ENCODE data around the gene SAV1.
A peak's percentile ranks its signal among the peaks of the same experiment; 100 is the strongest.
"Not testable (repeated sequence)": the region's sequence is repeated elsewhere in the genome, so short reads cannot be mapped to it uniquely, and the experiment has no call there.

SAV1 gene

DNA sequence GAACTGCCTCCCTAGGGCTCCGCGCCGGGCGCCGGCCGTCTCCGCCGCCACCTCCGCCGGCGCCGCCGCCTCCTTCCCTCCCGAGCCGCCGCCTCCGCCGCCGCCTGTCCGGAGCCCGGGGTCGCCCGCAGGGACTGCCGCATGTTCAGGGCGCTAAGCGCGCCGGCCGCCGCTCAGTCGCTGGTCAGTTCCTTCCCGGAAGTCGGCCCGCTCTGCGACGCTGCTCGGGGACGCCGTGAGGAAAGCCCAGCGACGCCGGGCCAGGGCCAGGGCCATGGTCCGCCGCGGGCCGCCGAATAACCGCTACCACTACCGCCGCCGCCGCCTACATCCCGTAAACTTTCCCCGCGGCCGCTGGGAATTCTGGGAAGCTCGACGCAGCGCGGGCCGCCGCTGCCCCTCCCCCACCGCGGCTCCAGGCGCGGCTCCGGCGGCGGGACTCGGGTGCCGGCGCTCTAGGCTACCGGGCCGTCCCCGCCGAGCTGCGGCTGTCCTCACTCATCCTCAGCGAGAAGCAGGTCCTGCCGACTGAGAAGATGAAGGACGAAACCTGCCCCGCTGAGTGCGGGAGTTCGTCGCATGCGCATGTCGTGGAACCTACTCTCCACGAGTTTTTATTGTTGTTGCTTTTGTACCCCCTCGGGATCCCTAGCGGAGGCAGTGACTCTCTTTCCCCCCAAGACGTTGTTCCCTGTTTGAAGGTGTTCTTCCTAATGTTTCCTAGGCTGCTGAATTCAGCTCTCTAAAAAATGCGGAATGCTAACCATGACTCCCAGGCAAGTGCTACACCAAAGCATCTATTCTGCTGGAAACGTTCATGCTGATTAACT, at the start of gene SAV1:
SAV1 (minus strand) TSS at position 311 of the 830 bp plus-strand sequence. CDS start 339 bp downstream, outside the sequence.
- DNase-seq, result peak; percentile 83

DNA sequence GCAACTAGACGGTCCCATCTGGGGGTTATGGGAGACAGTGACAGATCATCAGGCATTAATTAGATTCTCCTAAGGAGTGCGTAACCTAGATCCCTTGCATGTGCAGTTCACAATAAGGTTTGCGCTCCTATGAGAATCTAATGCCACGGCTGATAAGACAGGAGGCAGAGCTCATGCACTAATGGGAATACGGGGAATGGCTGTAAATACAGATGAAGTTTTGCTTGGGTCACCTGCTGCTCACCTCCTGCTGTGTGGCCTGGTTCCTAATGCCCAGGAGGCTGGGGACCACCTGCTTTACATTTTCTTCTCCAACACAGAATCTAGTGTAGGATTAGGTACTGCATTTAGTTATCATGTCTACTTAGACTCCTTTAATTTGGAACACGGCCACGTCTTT, 49.7 kb upstream of the SAV1 start:
- no peak for DNase-seq

DNA sequence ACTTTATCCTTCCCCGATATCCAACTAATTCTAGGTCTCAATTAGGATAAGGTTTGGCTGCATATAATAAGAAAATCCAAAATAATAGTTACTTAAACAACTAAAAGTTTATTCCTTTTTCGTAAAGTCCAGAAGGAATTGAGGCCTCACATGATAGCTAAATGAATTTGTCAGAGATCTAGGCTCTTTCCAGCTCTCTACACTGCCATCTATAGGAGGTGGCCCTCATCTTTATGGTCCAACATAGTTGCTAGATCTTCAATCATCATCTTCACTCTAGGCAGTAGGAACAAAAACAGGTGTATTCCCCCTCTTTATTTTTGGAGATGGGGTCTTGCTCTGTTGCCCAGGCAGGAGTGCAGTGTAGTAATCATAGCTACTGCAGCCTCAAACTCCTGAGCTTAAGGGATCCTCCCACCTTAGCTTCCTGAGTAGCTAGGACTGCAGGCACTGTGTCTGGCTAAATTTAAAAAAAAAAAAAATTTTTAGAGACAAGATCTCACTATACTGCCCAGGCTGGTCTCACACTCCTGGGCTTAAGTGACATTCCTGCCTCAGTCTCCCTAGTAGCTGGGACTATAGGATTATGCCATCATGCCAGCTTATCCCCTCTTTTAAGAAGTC, 46.5 kb upstream of the SAV1 start:
- DNase-seq, result peak; percentile 15

DNA sequence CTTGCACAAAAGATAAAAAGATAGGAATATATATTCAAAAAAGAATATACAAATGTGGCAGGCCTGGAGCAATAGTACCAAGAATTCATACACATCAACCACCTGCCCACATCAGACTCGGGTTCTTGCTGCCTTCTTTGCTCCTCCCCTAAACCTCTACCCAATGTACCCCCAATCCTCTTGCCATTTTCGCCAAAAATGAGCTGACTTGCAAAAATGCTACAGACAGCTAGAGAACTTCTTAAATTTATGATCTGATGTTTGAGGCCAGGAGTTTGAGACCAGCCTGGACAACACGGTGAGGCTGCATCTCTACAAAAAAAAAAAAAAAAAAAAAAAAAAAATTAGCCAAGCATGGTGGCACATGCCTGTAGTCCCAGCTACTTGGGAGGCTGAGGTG, 42.9 kb upstream of the SAV1 start:
- DNase-seq, result no peak

DNA sequence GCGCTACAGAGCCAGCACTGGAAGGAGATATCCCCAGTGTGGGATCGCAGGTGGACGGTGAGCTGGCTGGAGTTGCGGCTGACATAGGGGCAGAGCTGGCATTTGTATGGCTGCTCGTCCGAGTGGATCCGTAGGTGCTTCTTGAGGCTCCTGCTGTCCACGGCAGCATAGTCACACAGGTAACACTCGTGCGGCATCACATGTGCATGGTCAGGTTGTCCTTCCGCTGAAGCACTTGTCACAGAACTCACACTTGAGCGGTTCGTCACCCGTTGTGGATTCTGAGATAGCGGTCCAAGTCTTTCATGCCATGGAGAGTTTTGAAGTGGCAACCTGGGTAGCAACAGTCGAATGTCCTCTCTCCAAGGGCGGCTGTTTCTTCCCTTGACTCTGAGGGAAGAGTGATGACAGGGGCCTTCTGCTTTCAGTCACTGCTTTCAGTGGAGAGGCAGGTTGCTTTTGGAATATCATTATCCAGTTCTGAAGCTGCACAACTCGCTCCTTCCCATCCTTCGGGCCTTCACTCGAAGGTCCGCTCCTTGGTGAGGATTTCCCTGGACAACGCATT, 37.0 kb upstream of the SAV1 start:
- no peak for DNase-seq

DNA sequence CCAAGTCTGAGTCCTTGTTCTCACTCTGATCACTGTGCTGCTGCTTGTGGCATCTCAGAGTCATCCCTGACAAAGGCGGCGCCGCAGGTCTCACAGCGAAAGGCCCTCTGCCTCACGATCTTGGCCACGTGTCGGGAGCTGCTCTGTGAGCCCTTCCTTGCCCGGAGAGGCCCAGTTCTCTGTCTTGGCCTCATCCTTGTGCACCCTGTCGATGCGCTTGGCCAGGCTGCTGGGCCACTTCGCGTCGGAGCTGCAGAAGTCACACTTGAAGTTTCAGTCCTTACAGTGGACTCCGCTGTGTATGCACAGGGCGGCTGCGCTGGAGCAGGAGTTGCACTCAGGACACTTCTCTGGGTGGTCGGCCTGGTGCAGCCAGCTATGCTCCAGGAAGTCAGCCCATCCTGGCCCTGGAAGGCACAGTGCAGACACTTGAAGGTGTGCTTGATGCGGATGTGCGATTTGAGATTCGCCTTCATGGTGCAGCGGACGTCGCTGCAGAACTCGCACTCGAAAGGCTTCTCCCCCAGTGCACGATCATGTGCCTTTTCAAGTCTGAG, 36.4 kb upstream of the SAV1 start:
- no peak for DNase-seq

DNA sequence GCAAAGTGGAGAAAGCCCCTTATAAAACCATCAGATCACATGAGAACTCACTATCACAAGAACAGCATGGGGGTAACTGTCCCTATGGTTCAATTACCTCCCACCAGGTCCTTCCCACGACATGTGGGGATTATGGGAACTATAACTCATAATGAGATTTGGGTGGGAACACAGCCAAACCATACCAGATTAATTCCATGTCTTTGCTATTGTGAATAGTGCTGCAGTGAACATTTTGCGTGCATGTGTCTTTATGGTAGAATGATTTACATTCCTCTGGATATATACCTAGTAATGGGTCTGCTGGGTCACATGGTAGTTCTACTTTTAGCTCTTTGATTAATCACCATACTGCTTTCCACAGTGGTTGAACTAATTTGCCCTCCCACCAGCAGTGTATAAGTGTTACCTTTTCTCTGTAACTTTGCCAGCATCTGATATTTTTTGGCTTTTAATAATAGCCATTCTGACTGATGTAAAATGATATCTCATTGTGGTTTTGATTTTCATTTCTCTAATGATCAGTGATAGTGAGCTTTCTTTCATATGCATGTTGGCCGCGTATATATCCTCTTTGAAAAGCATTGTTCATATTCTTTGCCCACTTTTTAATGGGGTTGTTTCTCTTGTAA, 29.7 kb upstream of the SAV1 start:
- DNase-seq, result no peak

DNA sequence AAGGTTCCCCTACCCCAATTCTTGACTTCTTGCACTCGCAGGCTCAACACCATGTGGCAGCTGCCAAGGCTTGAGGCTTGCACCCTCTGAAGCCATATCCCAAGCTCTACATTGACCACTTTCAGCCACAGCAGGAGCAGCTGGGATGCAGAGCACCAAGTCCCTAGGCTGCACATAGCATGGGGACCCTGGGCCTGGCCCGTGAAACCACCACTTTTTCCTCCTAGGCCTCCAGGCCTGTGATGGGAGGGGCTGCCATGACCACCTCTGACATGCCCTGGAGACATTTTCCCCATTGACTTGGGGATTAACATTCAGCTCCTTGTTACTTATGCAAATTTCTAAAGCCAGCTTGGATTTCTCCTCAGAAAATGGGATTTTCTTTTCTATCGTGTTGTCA, 26.2 kb upstream of the SAV1 start:
- not testable (repeated sequence) for DNase-seq

DNA sequence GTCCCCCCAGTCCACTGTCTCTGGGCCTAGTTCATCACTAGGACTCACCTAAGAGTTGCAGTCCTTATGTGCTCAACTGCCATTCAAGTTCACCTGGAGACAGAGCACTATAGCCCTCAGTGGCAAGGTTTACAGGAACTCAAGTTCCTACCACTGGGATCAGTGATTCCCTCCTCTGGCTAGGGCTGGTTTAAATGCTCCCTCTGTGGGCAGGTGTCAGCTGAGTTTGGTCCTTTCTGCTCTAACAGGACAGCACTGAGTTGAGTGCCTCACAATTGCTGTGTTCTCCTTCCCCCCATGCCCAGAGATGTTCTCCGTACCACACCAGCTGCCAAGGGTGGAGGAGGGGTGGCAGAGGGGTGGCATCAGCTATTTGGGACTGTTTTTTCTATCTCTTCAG, 20.8 kb upstream of the SAV1 start:
- no peak for DNase-seq

DNA sequence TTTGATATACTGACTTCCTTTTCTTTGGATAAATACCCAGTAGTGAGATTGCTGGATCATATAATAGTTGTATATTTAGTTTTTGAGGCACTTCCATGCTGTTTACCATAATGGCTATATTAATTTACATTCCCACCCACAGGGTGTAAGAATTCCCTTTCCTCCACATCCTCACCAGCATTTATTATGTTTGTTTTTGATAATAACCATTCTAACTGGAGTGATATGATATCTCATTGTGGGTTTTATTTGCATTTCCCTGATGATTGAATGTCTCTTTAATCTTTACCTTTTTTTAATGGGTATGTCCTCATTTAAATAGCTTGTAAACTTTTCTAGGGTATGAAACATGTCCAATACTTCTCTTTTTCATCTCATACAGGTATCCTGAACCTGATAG, 11.6 kb upstream of the SAV1 start:
- DNase-seq, result no peak

DNA sequence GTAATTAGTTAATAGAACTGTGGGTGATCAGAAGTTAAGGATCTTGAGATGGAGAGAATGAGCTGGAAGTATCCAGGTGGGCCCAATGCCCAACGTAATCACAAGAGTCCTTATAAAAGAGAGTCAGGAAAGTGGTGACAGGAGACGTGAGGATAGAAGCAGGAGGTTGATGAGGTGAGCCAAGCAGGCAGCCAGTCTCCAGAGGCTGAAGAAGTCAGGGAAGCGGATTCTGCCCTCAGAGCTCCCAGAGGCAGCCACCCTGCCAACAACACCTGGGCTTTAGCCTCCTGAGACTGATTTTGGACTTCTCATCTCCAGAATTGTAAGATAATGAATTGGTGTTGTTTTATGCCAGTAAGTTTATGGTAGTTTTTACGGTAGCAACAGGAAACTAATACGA, 10.1 kb upstream of the SAV1 start:
- no peak for DNase-seq

DNA sequence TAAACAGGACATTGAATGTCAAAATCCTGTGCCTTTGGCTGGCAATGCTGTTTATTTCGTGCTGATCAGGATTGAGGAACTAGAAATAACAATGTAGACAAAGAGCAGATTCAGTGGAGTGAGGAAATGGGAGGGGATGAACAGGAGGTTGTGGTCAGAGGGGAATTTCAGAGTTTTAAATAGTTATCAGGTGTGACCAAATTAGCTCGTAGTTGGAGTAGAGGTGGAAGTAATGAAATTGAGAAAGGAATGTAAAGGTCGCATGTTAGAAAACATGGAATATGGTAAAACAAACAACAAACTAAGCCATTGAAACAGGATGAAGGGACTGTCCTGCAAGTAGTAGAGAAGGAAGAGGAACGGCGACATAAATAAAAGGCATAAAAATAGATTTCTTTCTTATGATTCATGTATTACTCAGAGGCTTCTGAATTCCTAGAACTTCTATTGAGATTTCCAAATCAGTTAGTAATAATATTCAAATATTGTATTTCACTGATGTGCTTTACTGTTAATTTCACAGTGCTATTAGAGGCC, 9.5 kb upstream of the SAV1 start:
- no peak for DNase-seq

DNA sequence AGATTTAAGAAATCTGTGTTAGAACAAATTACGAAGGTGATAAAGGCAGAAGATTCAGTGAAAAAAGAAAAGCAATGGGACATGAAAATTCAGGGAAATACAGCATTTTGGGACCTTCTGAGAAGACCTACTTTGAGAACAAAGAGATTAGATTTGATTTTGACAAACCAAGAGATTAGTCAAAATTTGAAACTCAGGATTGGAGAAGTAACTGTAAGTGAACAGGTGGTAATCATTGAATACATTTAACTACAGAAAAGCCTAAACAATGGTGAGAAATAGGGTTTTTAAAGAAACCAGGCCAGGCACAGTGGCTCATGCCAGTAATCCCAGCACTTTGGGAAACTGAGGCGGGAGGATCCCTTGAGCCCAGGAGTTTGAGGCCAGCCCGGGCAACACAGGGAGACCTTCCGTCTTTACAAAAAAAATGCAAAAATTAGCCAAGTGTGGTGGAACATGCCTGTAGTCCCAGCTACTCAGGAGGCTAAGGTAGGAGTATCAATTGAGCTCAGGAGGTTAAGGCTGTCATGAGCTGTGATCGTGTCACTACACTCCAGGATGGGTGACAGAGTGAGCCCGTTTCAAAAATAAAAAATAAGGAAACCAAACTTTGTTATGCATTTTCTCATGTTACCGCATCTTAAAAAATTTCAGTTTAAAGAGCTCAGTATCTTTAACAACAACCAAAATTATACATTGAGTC, 8.9 kb upstream of the SAV1 start:
- no peak for DNase-seq

DNA sequence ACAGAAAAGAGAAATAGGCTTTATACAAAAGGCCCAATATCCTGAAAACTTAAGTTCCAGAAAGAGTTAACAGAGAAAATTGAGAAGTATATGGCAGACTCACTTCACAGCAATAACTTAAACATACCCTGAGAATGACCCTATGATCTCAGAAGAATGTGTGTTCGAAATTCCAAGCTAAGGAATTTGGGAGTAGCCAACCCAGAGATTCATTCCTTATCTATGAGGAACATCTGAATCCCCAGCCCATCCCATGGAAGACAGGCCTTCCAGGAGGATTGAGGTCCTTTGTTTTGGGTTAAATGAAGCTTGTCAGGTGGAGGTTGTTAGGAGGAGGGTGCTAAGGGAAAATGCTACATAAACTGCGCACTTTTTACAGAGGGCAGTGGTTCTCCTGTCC, 7.5 kb upstream of the SAV1 start:
- DNase-seq, result no peak

DNA sequence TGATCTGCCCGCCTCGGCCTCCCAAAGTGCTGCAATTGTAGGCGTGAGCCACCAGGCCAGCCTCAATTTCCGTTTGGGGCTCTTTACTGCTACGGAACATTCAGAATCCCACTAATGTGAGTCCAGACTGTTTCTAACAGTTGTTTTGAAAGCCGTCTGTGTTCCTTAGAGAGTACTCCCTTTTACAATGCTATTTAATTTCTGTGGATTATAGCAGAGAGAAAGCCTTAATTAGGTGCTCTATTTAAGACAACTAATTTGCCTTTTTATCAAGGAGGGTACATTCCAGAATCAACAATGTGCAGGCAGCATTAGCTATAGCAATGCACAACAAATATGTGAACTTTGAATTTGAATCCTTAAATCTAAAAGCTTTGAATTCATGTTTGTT, 2.8 kb upstream of the SAV1 start:
- no peak for DNase-seq

DNA sequence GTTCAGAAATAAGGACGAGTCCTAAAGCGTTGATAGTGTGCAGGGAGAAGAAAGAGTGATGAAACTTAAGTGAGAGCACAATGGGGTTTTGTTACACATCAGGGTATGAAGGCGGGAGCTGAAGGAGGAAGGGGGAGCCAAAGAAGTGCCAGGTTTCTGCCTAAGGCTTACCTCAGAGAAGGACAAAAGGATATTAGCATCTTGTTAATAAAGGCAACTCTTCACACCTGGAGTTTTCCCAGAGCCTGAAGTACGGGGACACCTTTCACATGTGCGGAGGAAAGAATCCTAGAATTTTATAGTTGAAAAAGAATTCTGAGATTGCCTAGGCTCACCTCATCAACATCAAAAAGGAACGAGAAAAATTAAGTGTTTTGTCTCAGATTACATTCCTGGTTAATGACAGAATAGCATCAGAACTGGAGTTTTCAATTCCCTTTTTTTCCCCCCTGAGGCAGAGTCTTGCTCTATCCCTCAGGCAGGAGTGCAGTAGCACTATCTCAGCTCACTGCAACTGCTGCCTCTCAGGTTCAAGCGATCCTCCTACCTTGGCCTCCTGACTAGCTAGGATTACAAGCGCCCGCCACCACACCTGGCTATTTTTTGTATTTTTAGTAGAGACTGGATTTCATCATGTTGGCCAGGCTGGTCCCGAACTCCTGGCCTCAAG, 2.2 kb upstream of the SAV1 start:
- no peak for DNase-seq

DNA sequence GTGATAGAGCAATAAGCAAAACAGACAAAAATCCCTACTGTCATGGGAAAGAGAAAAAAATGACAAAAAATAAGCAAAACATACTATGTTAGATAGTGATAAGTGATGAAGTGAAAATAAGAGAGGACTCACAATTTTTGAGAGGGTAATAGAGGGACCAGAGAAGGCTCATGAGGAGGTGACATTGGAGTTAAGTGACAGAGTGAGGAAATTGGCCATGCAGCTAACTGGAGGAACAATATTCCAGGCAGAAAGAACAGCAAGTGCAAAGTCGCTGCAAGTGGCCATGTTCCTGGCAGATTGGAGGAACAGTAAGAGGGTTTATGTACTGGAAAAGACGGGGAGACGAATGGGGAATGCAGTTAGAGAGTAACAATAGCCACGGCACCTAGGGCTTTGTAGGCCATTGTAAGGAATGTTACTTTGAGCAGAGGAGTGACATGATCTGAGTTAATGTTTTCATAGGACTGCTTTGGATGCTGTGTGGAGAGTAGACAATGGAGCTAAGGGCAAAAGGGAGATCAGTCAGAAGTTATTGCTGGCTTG, 1.4 kb upstream of the SAV1 start:
- no peak for DNase-seq

DNA sequence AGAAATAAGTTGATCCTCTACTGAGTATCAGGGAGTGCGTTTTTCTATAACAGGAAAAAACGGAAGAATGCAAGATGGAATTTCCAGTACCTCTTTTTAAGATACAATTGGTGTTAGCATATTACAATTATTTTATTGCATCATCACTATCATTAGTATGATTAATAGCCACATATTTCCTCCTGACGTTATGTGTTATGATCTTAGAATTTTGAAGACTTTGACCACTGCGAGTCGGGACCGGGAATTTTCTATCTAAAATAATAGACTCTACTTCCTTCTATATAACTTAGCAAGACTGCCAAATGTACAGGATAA, 679 bp upstream of the SAV1 start:
- DNase-seq, result no peak

DNA sequence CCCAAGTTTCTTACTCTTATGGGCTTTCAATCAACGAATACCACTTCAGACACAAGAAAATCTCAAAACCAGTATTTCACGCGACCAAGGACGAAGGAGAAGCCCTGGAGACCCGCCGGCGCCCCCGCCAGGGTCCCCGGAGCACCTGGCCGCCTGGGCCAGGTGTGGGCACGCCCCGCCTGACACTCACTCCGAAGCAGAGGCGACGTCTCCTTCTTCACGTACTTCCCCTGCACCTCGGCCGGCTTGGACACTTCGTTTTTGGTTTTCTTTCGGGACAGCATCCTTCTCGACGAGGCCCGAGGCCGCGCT, 466 bp downstream of the SAV1 start:
- peak; percentile 49 for DNase-seq

DNA sequence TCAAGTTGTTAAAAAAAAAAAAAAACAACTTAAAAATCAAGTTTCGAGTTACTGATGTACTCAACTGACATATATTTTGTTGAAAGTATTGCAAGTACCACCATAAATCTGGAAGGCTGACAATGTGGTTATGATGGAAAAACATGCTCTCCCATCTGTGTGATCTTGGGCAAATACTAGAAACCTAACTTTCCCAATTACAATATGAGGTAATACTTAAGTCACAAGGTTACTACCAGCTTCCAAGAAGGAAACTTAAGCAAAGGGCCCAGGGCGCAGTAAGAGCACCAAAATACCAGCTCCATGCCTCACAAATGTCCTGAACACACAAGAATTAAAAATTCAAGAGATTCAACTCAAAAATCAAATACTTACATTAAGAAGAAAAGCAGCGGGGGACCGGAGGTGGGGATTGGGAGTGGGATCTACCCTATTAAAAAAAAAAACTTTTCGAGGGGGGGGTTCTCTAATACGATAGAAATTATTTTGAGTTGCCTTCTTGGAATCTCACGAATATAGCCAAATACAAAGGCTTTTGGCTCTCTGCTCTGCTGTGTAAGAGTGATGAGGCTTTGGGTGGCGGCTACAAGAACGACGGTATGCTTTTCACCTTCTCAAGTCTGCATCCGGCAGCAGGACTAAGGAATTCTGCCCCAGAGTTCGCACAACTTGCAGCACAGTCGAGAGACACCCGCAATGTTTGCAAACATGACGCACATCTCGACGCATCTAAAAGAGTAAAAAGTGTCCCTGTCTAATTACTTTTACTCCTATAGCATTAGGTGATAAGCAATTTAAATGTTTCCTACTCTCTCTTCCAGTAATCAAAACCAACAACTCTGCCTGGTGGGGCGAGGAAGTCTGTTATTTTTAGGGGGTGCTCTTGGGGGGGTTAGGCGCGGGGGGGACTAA, 1.1 kb downstream of the SAV1 start:
- DNase-seq, result peak; percentile 33

DNA sequence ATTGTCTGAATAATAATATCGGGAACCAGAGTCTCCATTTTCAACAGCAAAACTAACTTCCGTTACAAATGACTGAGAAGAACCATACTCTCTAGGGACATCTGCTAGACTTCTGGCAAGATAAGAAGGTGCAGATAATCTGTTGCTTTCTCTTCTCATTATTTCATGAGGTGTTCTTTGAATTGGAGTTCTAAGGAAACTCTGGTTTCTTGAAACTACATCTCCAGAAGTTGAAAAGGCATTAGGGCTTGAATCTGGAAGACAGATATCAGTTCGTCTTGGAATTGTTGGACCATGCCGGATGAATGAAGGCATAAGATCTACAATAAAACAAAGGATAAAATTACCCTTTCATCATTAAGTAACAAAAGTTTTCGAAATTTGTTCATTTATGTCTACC, 2.8 kb downstream of the SAV1 start:
- DNase-seq, result not testable (repeated sequence)
